Fibroblast of mammary gland (primary cell): ENCODE data around the gene RABGAP1L.

Source experiments
- DNase-seq: peaks from one replicate; pipeline ENCODE4 v3.0.0-alpha.2; 2010; ENCODE audit warnings: low read depth
- H3K4me3 ChIP-seq: 2 replicates; pipeline ENCODE4 v1.5.1; 2011; ENCODE audit warnings: low read depth, mild to moderate bottlenecking, low read length, moderate library complexity; ENCODE audit not compliant: control insufficient read depth
- TF ChIP-seq, protein P1 (sequence below): conservative IDR thresholded peaks from 2 replicates; pipeline ENCODE4 v1.5.1; 2011; ENCODE audit warnings: low read depth, low read length, inconsistent platforms; ENCODE audit not compliant: control insufficient read depth, insufficient read depth

The RABGAP1L gene

DNA sequence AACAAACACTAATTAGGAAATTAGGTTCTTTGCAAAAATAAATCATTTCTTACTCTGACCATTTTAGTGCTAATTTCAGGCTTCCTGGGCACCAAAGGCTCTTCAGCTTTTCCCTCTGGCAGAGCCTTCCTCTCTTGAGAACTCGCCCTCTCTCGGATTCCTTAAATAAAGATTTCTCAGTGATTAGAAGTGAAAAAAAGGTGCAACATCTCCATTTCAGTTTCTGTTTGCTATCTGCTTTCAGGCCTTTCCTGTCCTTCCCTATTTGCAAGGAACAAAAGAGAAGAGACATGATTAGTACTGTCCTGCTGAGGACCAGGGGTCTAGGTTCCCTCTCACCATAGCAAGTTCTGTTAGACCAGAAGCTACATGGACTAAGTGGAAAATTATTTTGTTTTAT, 812.6 kb downstream of the RABGAP1L start:
- no peak for DNase-seq

DNA sequence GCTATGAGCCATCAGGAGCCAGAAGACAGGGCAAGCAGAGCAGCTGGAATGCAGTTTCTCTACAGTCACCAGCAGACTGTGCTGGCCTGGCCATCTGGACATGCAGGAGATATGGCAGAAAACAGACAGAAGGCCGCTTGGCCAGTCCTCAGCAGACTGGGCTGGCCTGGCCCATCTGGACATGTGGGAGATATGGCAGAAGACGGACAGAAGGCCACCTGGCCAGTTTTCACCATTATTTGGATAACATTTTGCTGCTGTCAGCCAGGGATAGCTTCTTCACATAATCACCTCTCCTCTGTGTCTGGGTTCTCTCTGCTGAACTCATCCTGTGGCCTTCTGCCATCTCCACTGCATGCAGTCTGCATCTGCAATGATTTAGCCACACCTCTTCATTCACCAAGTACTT, 815.4 kb downstream of the RABGAP1L start:
- peak; percentile 27 for DNase-seq
- TF ChIP-seq, protein P1, sequence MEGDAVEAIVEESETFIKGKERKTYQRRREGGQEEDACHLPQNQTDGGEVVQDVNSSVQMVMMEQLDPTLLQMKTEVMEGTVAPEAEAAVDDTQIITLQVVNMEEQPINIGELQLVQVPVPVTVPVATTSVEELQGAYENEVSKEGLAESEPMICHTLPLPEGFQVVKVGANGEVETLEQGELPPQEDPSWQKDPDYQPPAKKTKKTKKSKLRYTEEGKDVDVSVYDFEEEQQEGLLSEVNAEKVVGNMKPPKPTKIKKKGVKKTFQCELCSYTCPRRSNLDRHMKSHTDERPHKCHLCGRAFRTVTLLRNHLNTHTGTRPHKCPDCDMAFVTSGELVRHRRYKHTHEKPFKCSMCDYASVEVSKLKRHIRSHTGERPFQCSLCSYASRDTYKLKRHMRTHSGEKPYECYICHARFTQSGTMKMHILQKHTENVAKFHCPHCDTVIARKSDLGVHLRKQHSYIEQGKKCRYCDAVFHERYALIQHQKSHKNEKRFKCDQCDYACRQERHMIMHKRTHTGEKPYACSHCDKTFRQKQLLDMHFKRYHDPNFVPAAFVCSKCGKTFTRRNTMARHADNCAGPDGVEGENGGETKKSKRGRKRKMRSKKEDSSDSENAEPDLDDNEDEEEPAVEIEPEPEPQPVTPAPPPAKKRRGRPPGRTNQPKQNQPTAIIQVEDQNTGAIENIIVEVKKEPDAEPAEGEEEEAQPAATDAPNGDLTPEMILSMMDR, result no peak

More for the DNA sequence above, 812.6 kb downstream of the RABGAP1L start:
- no peak overlapping the region for H3K4me3 ChIP-seq
- TF ChIP-seq, protein P1, result no peak

DNA sequence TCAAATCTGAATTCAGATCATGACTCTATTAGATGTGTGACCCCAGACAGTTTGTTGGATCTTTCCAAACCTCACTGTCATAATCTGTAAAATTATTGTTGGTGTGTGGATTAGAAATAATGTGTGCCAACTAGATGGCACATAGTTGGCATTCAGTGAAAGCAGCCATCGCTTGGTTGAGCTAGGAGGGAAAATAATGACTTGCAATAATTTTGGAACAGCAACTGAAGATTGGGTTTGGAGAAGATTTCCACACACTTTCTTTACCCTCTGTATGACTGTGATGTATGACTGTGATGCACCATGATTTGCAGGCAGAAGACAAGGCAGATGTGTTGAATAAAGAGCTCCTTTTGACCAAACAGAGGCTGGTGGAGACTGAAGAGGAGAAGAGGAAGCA, 816.4 kb downstream of the RABGAP1L start:
- no peak for DNase-seq

More for the DNA sequence above, 815.4 kb downstream of the RABGAP1L start:
- H3K4me3 ChIP-seq, result no peak overlapping the region

DNA sequence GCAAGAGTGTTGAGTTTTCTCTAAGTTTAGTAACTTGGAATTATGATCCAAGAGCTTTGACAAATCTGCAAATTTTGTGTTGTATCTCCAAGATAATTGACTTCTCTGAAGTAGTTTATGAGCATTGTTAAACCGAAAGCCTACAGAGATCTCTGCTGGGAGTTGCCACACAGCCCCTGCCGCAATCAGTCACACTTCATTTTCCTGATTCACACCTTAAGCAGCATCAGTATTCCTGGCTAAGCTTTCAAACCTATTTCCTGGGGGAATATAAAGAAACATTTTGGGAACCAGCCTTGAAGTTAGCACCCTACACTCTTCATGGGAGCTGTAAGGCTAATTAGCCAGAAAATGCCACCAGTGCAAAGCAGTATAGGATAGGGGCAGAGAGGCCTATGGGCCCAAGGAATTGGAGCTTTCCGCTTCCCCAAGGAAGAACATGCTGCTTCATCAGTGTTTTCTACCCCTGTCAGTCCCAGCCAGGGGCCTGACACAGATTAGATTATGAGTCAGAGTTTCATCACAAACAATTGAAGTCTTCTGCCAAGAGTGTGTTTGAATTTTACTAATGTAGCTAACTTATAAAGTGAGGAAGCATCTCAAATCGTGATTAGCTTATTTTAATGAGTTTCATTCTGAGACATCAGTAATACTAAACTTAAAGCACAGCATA, 817.3 kb downstream of the RABGAP1L start:
- TF ChIP-seq, protein P1, result no peak
- DNase-seq, result peak; percentile 79
- no peak overlapping the region for H3K4me3 ChIP-seq

More for the DNA sequence above, 816.4 kb downstream of the RABGAP1L start:
- TF ChIP-seq, protein P1, result no peak
- H3K4me3 ChIP-seq, result no peak overlapping the region

DNA sequence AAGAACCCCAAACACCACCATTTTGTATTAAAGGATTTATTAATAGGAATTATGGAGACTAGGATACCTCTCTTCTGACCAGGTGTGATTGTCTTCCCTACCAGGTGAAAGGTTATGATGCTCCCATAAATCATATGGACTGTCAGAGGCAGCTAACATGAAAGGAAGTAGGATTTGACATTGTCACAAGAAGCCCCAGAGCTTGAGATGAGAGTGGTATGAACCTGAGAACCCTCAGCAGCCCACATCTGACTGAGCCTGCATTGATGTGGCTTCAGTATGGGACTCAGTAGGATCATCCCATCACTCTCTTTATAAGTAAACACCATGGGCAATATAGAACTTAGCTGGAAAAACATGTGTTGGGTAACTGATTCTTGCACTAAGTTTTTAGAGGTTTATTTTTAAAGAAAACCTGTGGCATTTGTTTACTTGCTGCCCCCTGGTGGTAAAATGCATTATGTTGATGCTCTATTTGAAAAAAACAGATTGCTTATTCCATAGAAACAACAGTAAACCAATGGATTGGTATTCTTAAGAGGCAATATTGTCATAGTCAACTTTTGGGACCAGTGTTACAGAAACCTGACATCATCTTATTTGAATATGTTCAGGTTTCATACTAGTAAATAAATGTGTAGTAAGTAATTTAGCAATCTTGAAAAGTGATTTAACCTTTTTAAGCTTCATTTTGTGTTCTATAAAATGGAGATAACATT, 823.8 kb downstream of the RABGAP1L start:
- no peak overlapping the region for H3K4me3 ChIP-seq
- DNase-seq, result peak; percentile 67

DNA sequence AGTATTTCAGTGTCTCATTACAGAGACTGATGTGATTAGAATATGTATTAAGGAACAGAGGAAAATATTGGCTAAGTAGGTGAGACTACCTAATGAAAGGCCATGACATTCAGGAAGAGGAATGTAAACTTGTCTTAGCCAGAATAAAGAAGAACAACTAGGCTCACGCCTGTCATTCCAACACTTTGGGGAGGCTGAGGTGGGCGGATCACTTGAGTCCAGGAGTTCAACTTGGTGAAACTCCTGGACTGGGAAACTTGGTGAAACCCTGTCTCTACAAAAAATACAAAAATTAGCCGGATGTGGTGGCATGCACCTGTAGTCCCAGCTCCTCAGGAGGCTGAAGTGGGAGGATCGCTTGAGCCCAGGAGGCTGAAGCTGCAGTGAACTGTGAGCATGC, 825.6 kb downstream of the RABGAP1L start:
- TF ChIP-seq, protein P1, result no peak
- no peak for DNase-seq
- H3K4me3 ChIP-seq, result no peak overlapping the region

More for the DNA sequence above, 823.8 kb downstream of the RABGAP1L start:
- TF ChIP-seq, protein P1, result peak; percentile 62
